HCT116 (cell line): ENCODE results near the gene TM7SF3.
"Not testable (repeated sequence)": the region's sequence is repeated elsewhere in the genome, so short reads cannot be mapped to it uniquely, and the experiment has no call there.

Source experiments
- EZH2 ChIP-seq: fragments of 200-600 bp; sonication (generic); IDR thresholded peaks from 2 replicates; pipeline ENCODE4 v1.6.1; 2017; ENCODE audit warnings: antibody characterized with exemption, mixed run types
- EZH2phosphoT487 ChIP-seq: fragments of 200-600 bp; IDR thresholded peaks from 2 replicates; pipeline ENCODE4 v1.6.1; 2018; ENCODE audit warnings: antibody characterized with exemption, borderline replicate concordance
- POLR2A ChIP-seq: IDR thresholded peaks from 2 replicates; pipeline ENCODE4 v1.7.0; 2011; ENCODE audit warnings: borderline replicate concordance; ENCODE audit not compliant: insufficient read depth, insufficient read length; ENCODE audit errors: extremely low read depth
- POLR2AphosphoS5 ChIP-seq: IDR thresholded peaks from 2 replicates; pipeline ENCODE4 v1.6.1; 2011; ENCODE audit warnings: mild to moderate bottlenecking, low read depth, low read length, moderate library complexity
- RAD21 ChIP-seq: IDR thresholded peaks from 2 replicates; pipeline ENCODE4 v1.6.1; 2012; ENCODE audit warnings: low read depth, mild to moderate bottlenecking
- SP1 ChIP-seq: IDR thresholded peaks from 2 replicates; pipeline ENCODE4 v1.6.1; 2012; ENCODE audit warnings: low read depth
- ZNF274 ChIP-seq: fragments of 200-500 bp; sonication (Bioruptor generic); IDR thresholded peaks from 2 replicates; pipeline ENCODE4 v1.6.1; 2014; ENCODE audit warnings: mild to moderate bottlenecking, low read depth, low read length, inconsistent platforms
- TF ChIP-seq, protein P1 (sequence below), 3 experiments: fragments of 200-600 bp in 1 of 3; sonication (generic) in 1 of 3; IDR thresholded peaks in 2 of 3; conservative IDR thresholded peaks in 1 of 3; 2 replicates each; pipeline ENCODE4 v1.5.1; 2012 to 2017; ENCODE audit warnings: low read depth in 2 of 3, low read length in 2 of 3, antibody characterized with exemption in 1 of 3, borderline replicate concordance in 1 of 3, control low read depth in 1 of 3, mild to moderate bottlenecking in 1 of 3, mixed read lengths in 1 of 3, mixed run types in 1 of 3, moderate library complexity in 1 of 3; ENCODE audit not compliant: insufficient read depth in 1 of 3
- TF ChIP-seq, protein P2 (sequence below): IDR thresholded peaks from 2 replicates; pipeline ENCODE4 v1.6.1; 2012; ENCODE audit warnings: low read depth
- TF ChIP-seq, protein P3 (sequence below): IDR thresholded peaks from 2 replicates; pipeline ENCODE4 v1.6.1; 2011; ENCODE audit warnings: mild to moderate bottlenecking, low read length, moderate library complexity; ENCODE audit not compliant: insufficient replicate concordance; ENCODE audit errors: extremely low read depth

DNA sequence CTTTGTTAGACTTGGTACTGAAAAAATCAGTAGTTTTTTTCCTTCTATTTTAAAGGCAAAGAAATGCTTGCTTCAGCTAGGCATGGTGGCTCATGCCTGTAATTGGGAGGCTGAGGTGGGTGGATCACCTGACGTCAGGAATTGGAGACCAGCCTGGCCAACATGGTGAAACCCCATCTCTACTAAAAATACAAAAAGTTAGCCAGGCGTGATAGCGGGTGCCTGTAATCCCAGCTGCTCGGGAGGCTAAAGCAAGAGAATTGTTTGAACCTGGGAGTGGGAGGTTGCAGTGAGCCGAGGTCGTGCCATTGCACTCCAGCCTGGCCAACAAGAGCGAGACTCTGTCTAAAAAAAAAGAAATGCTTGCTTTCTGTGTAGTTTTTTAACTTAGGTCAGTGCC is 52.8 kb downstream of the TM7SF3 start:
- TF ChIP-seq POLR2AphosphoS5, RAD21, EZH2, EZH2phosphoT487, POLR2A, SP1, ZNF274: not testable (repeated sequence)
- TF ChIP-seq, protein P1, sequence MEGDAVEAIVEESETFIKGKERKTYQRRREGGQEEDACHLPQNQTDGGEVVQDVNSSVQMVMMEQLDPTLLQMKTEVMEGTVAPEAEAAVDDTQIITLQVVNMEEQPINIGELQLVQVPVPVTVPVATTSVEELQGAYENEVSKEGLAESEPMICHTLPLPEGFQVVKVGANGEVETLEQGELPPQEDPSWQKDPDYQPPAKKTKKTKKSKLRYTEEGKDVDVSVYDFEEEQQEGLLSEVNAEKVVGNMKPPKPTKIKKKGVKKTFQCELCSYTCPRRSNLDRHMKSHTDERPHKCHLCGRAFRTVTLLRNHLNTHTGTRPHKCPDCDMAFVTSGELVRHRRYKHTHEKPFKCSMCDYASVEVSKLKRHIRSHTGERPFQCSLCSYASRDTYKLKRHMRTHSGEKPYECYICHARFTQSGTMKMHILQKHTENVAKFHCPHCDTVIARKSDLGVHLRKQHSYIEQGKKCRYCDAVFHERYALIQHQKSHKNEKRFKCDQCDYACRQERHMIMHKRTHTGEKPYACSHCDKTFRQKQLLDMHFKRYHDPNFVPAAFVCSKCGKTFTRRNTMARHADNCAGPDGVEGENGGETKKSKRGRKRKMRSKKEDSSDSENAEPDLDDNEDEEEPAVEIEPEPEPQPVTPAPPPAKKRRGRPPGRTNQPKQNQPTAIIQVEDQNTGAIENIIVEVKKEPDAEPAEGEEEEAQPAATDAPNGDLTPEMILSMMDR (IDR thresholded peaks at IDR 0.05 in 2 of 3, conservative IDR thresholded peaks at IDR 0.05 in 1 of 3; ENCODE audit: borderline replicate concordance in 1 of 3, insufficient read depth in 1 of 3, low read depth in 2 of 3, low read length in 2 of 3) = not testable (repeated sequence)
- TF ChIP-seq, protein P2, sequence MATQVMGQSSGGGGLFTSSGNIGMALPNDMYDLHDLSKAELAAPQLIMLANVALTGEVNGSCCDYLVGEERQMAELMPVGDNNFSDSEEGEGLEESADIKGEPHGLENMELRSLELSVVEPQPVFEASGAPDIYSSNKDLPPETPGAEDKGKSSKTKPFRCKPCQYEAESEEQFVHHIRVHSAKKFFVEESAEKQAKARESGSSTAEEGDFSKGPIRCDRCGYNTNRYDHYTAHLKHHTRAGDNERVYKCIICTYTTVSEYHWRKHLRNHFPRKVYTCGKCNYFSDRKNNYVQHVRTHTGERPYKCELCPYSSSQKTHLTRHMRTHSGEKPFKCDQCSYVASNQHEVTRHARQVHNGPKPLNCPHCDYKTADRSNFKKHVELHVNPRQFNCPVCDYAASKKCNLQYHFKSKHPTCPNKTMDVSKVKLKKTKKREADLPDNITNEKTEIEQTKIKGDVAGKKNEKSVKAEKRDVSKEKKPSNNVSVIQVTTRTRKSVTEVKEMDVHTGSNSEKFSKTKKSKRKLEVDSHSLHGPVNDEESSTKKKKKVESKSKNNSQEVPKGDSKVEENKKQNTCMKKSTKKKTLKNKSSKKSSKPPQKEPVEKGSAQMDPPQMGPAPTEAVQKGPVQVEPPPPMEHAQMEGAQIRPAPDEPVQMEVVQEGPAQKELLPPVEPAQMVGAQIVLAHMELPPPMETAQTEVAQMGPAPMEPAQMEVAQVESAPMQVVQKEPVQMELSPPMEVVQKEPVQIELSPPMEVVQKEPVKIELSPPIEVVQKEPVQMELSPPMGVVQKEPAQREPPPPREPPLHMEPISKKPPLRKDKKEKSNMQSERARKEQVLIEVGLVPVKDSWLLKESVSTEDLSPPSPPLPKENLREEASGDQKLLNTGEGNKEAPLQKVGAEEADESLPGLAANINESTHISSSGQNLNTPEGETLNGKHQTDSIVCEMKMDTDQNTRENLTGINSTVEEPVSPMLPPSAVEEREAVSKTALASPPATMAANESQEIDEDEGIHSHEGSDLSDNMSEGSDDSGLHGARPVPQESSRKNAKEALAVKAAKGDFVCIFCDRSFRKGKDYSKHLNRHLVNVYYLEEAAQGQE = not testable (repeated sequence)
- TF ChIP-seq, protein P3, sequence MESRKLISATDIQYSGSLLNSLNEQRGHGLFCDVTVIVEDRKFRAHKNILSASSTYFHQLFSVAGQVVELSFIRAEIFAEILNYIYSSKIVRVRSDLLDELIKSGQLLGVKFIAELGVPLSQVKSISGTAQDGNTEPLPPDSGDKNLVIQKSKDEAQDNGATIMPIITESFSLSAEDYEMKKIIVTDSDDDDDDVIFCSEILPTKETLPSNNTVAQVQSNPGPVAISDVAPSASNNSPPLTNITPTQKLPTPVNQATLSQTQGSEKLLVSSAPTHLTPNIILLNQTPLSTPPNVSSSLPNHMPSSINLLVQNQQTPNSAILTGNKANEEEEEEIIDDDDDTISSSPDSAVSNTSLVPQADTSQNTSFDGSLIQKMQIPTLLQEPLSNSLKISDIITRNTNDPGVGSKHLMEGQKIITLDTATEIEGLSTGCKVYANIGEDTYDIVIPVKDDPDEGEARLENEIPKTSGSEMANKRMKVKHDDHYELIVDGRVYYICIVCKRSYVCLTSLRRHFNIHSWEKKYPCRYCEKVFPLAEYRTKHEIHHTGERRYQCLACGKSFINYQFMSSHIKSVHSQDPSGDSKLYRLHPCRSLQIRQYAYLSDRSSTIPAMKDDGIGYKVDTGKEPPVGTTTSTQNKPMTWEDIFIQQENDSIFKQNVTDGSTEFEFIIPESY = not testable (repeated sequence)
